Spleen (tissue), 11 donors: ENCODE measurements around the gene APAF1. TPM values are rescaled to one million over a fixed set of nuclear protein-coding genes. Genes with fewer than 3 reads are reported as not detected.

Experiments
- DNase-seq: peaks from one replicate; pipeline ENCODE4 v3.0.0-alpha.2; 2020
- H3K27ac ChIP-seq, 8 donors: fragments of 200-600 bp; sonication (generic) in 7 of 8; 1 replicate in 4 of 8; 2 replicates in 4 of 8; pipeline versions ENCODE4 v1.5.0 to v1.8.0; 2016 to 2021; ENCODE audit warnings: inconsistent platforms in 4 of 8, mild to moderate bottlenecking in 4 of 8, moderate library complexity in 1 of 8
- H3K27me3 ChIP-seq, 7 donors: fragments of 200-600 bp; sonication (generic) in 6 of 7; replicated peaks in 1 of 7; 1 replicate in 4 of 7; 2 replicates in 3 of 7; pipeline versions ENCODE4 v1.5.0 to v1.8.0; 2016 to 2021; ENCODE audit warnings: inconsistent platforms in 3 of 7, mild to moderate bottlenecking in 1 of 7
- H3K36me3 ChIP-seq, 6 donors: fragments of 200-600 bp; sonication (generic) in 5 of 6; 1 replicate in 4 of 6; 2 replicates in 2 of 6; pipeline versions ENCODE4 v1.5.0 to v1.8.0; 2016 to 2021; ENCODE audit warnings: inconsistent platforms in 2 of 6
- H3K4me1 ChIP-seq, 6 donors: fragments of 200-600 bp; sonication (generic) in 5 of 6; 1 replicate in 3 of 6; 2 replicates in 3 of 6; pipeline versions ENCODE4 v1.5.0 to v1.8.0; 2016 to 2021; ENCODE audit warnings: inconsistent platforms in 3 of 6
- H3K4me3 ChIP-seq, 8 donors: fragments of 200-600 bp; sonication (generic) in 7 of 8; 1 replicate in 4 of 8; 2 replicates in 4 of 8; pipeline versions ENCODE4 v1.5.0 to v1.8.0; 2016 to 2021; ENCODE audit warnings: inconsistent platforms in 4 of 8, mild to moderate bottlenecking in 4 of 8, moderate library complexity in 2 of 8
- H3K9me3 ChIP-seq, 8 donors: fragments of 200-600 bp; sonication (generic) in 7 of 8; 1 replicate in 4 of 8; 2 replicates in 4 of 8; pipeline versions ENCODE4 v1.5.0 to v1.8.0; 2016 to 2021; ENCODE audit warnings: inconsistent platforms in 4 of 8
- CTCF ChIP-seq, 11 experiments: fragments of 200-600 bp in 7 of 11; fragments of 450-650 bp in 4 of 11; sonication (generic) in 4 of 11; IDR thresholded peaks in 8 of 11; conservative IDR thresholded peaks in 3 of 11; 1 replicate in 7 of 11; 2 replicates in 4 of 11; pipeline versions ENCODE4 v1.4.0 to v1.8.0; 2016 to 2021; ENCODE audit warnings: antibody characterized with exemption in 11 of 11, inconsistent platforms in 4 of 11, mild to moderate bottlenecking in 1 of 11
- POLR2A ChIP-seq, 3 donors: fragments of 450-650 bp; IDR thresholded peaks; one replicate each; pipeline ENCODE4 v1.5.1; 2017; ENCODE audit warnings: antibody characterized with exemption in 3 of 3, mild to moderate bottlenecking in 1 of 3
- POLR2AphosphoS5 ChIP-seq, 3 donors: sonication (generic); formaldehyde crosslinking; IDR thresholded peaks; one replicate each; pipeline ENCODE4 v1.5.1; 2017; ENCODE audit warnings: antibody characterized with exemption in 3 of 3
- WGBS, 5 donors: extraction: QIAGEN DNeasy Blood & Tissue Kit in 3 of 5; methylation state at CpG; one replicate each; pipeline versions ENCODE4 v1.1.5 to v1.1.7; 2013 to 2018; 5-methylcytosine and 5-hydroxymethylcytosine counted together
- intact Hi-C: fragments of 100-400 bp; cut with DNase I; formaldehyde crosslinking; loops from one replicate; pipeline ENCODE4 v1.15.0; 2023; ENCODE audit warnings: low total_unique reads
- polyA plus RNA-seq, 3 donors: library from polyadenylated mRNA; stranded (reverse); fragments of 200-250 nt; gene quantifications; one replicate each; pipeline ENCODE4 v1.2.1, GENCODE V29; 2013
- total RNA-seq, 7 donors: library from RNA; depleted of rRNA in 3 of 7; stranded (reverse); fragments of >200 nt in 3 of 7; fragmentation: NEBNext Ultra II Directional in 4 of 7; extraction: Animal tissue kit (Norgen Biotek cat#: 25700) in 4 of 7; gene quantifications; one replicate each; pipeline versions ENCODE4 v1.1.0 to v1.2.1, GENCODE V29; 2016 to 2021
- donor health status: healthy with polysubstance abuse.
- donor health status: DM: no; HTN: no; CAD: no; lungs with moderate emphysema.
- donor health status: DM: no; HTN: no; CAD: no.
- donor health status: Bipolar disorder and iron deficiency.
- donor health status: healthy.
- donor health status: DM: no; HTN: no; CAD: no.
- donor health status: DM: yes; HTN: yes; CAD: no.

Gene APAF1
- total and polyA plus RNA-seq, 10 donors: 6.5 to 44.1 (median 30.6) TPM

- intact Hi-C loops: no loop called here
- TF ChIP-seq CTCF (IDR thresholded peaks at IDR 0.05 in 8 of 11, conservative IDR thresholded peaks at IDR 0.05 in 3 of 11) (no peak), POLR2AphosphoS5 (IDR thresholded peaks at IDR 0.05) (no peak), POLR2A (IDR thresholded peaks at IDR 0.05) (no peak)
- Histone ChIP-seq H3K4me3 (no peak overlapping the region), H3K36me3 (no peaks in the 10 kb centered on the region), H3K4me1 (no peaks in the 10 kb centered on the region), H3K9me3 (no peaks in the 10 kb centered on the region), H3K27ac (no peak overlapping the region), H3K27me3 (no peaks in the 10 kb centered on the region)
- 88 to 92% (median 91%) methylated on average over 8 of the region's 8 CpGs for WGBS, 5 donors
- no peak for DNase-seq
Measured at GRCh38 chr12:98771811-98772752, 127.0 kb downstream of the APAF1 start.

GRCh38 chr12:98772818-98773217, 127.7 kb downstream of the APAF1 start:
- Histone ChIP-seq H3K36me3 (no peaks in the 10 kb centered on the region), H3K9me3 (no peaks in the 10 kb centered on the region), H3K4me3 (no peak overlapping the region), H3K27me3 (no peaks in the 10 kb centered on the region), H3K4me1 (no peaks in the 10 kb centered on the region), H3K27ac (no peak overlapping the region)
- TF ChIP-seq CTCF (IDR thresholded peaks at IDR 0.05 in 8 of 11, conservative IDR thresholded peaks at IDR 0.05 in 3 of 11) (no peak), POLR2A (IDR thresholded peaks at IDR 0.05) (no peak), POLR2AphosphoS5 (IDR thresholded peaks at IDR 0.05) (no peak)
- intact Hi-C loops: no loop called here
- DNase-seq: no peak
- 87 to 92% (median 89%) methylated on average over 3 of the region's 3 CpGs for WGBS, 5 donors

GRCh38 chr12:98780261-98780660, 135.2 kb downstream of the APAF1 start:
- 63 to 76% (median 65%) methylated on average over 4 of the region's 4 CpGs for WGBS, 5 donors
- Histone ChIP-seq H3K4me3 (no peak overlapping the region), H3K36me3 (no peaks in the 10 kb centered on the region), H3K27ac (no peak overlapping the region), H3K9me3 (no peaks in the 10 kb centered on the region), H3K27me3 (peaks cover 0 to 3% (median 0%) of the 10 kb centered on the region in 7 donors), H3K4me1 (no peaks in the 10 kb centered on the region)
- TF ChIP-seq POLR2AphosphoS5 (IDR thresholded peaks at IDR 0.05) (no peak), CTCF (IDR thresholded peaks at IDR 0.05 in 8 of 11, conservative IDR thresholded peaks at IDR 0.05 in 3 of 11) (no peak), POLR2A (IDR thresholded peaks at IDR 0.05) (no peak)
- intact Hi-C loops: no loop called here
- DNase-seq: no peak

- Histone ChIP-seq H3K27ac (no peak overlapping the region), H3K4me3 (no peak overlapping the region), H3K27me3 (peaks cover 0 to 3% (median 0%) of the 10 kb centered on the region in 7 donors), H3K9me3 (no peaks in the 10 kb centered on the region), H3K4me1 (no peaks in the 10 kb centered on the region), H3K36me3 (no peaks in the 10 kb centered on the region)
- 85 to 94% (median 88%) methylated on average over 2 of the region's 2 CpGs for WGBS, 5 donors
- TF ChIP-seq POLR2AphosphoS5 (IDR thresholded peaks at IDR 0.05) (no peak), CTCF (IDR thresholded peaks at IDR 0.05 in 8 of 11, conservative IDR thresholded peaks at IDR 0.05 in 3 of 11) (no peak), POLR2A (IDR thresholded peaks at IDR 0.05) (no peak)
- intact Hi-C loops: no loop called here
- DNase-seq: no peak
Measured at GRCh38 chr12:98783420-98783819, 138.3 kb downstream of the APAF1 start.
